SU-DHL-6 (cell line): Measurements from ENCODE around the gene SCUBE1.
A peak's percentile ranks its signal among the peaks of the same experiment; 100 is the strongest.

Experiments
- H2AFZ ChIP-seq: fragments of 200-600 bp; sonication (generic); 2 replicates; pipeline ENCODE4 v1.6.1; 2014; ENCODE audit warnings: low read depth, mild to moderate bottlenecking, moderate library complexity, mixed read lengths, antibody characterized with exemption, low read length; ENCODE audit not compliant: severe bottlenecking
- H3F3A ChIP-seq: fragments of 200-600 bp; shearing (Covaris generic); 2 replicates; pipeline ENCODE4 v1.6.0; 2016; ENCODE audit warnings: antibody characterized with exemption, mild to moderate bottlenecking; ENCODE audit not compliant: insufficient read depth
- H3K27ac ChIP-seq: fragments of 200-600 bp; sonication (generic); 2 replicates; pipeline ENCODE4 v1.5.1; 2016; ENCODE audit warnings: low read depth, mild to moderate bottlenecking, low read length, moderate library complexity, mixed read lengths
- H3K27me3 ChIP-seq: fragments of 200-600 bp; sonication (generic), shearing (Covaris generic); 2 replicates; pipeline ENCODE4 v1.6.0; 2014; ENCODE audit warnings: mild to moderate bottlenecking, low read length
- H3K36me3 ChIP-seq: fragments of 200-600 bp; sonication (generic); 2 replicates; pipeline ENCODE4 v1.6.1; 2014; ENCODE audit warnings: mild to moderate bottlenecking, low read length, mixed read lengths
- H3K4me2 ChIP-seq: fragments of 300-600, 200-600 bp; shearing (Covaris generic), sonication (generic); 2 replicates; pipeline ENCODE4 v1.6.0; 2014; ENCODE audit warnings: low read length, low read depth, mild to moderate bottlenecking; ENCODE audit not compliant: poor library complexity, severe bottlenecking
- H3K4me3 ChIP-seq: fragments of 200-600 bp; sonication (generic); 2 replicates; pipeline ENCODE4 v1.5.1; 2014; ENCODE audit warnings: antibody characterized with exemption, low read length, mild to moderate bottlenecking, mixed read lengths; ENCODE audit not compliant: insufficient read depth, poor library complexity, severe bottlenecking
- H3K79me2 ChIP-seq: fragments of 200-600 bp; sonication (generic); 2 replicates; pipeline ENCODE4 v1.6.1; 2014; ENCODE audit warnings: mild to moderate bottlenecking, low read length, moderate library complexity; ENCODE audit not compliant: insufficient read depth
- H3K9ac ChIP-seq: fragments of 200-600 bp; sonication (generic); 2 replicates; pipeline ENCODE4 v1.7.0; 2014; ENCODE audit warnings: mild to moderate bottlenecking, low read length
- H3K9me2 ChIP-seq: fragments of 200-600 bp; sonication (generic); replicated peaks from 2 replicates; pipeline ENCODE4 v1.6.1; 2014; ENCODE audit warnings: low read length; ENCODE audit not compliant: insufficient read depth
- H3K9me3 ChIP-seq: fragments of 200-600 bp; sonication (generic); 2 replicates; pipeline ENCODE4 v1.6.1; 2014; ENCODE audit warnings: low read length, mixed read lengths; ENCODE audit not compliant: insufficient read depth
- H4K20me1 ChIP-seq: fragments of 200-600 bp; sonication (generic); 2 replicates; pipeline ENCODE4 v1.6.1; 2014; ENCODE audit warnings: low read depth, mild to moderate bottlenecking, antibody characterized with exemption, low read length, moderate library complexity, mixed read lengths
- EZH2phosphoT487 ChIP-seq: fragments of 200-600 bp; sonication (generic), shearing (Covaris generic); conservative IDR thresholded peaks from 2 replicates; pipeline ENCODE4 v1.6.1; 2018; ENCODE audit warnings: mild to moderate bottlenecking, antibody characterized with exemption, low read length, moderate library complexity, mixed read lengths
- TF ChIP-seq, protein P1 (sequence below): fragments of 200-600 bp; sonication (generic); IDR thresholded peaks from one replicate; pipeline ENCODE4 v1.5.1; 2017; ENCODE audit warnings: antibody characterized with exemption, mild to moderate bottlenecking, low read length, moderate library complexity; ENCODE audit not compliant: insufficient read depth, poor library complexity, severe bottlenecking

SCUBE1 gene

GRCh38 chr22:43289976-43290721, 53.0 kb downstream of the SCUBE1 start:
- no peaks in the 10 kb centered on the region for H3K79me2 ChIP-seq

GRCh38 chr22:43289531-43289963, 53.6 kb downstream of the SCUBE1 start:
- peak overlapping the region; percentile 6 for H3K4me2 ChIP-seq
- H3K9me2 ChIP-seq: no peaks in the 10 kb centered on the region
- no peak overlapping the region for H3K27ac ChIP-seq
- no peaks in the 10 kb centered on the region for H3K9me3 ChIP-seq
- no peaks in the 10 kb centered on the region for H3K36me3 ChIP-seq
- H3K79me2 ChIP-seq: no peaks in the 10 kb centered on the region
- H3K27me3 ChIP-seq: no peaks in the 10 kb centered on the region
- H3K9ac ChIP-seq: no peak overlapping the region
- H3F3A ChIP-seq: no peaks in the 10 kb centered on the region
- no peak overlapping the region for H2AFZ ChIP-seq
- TF ChIP-seq, protein P1, sequence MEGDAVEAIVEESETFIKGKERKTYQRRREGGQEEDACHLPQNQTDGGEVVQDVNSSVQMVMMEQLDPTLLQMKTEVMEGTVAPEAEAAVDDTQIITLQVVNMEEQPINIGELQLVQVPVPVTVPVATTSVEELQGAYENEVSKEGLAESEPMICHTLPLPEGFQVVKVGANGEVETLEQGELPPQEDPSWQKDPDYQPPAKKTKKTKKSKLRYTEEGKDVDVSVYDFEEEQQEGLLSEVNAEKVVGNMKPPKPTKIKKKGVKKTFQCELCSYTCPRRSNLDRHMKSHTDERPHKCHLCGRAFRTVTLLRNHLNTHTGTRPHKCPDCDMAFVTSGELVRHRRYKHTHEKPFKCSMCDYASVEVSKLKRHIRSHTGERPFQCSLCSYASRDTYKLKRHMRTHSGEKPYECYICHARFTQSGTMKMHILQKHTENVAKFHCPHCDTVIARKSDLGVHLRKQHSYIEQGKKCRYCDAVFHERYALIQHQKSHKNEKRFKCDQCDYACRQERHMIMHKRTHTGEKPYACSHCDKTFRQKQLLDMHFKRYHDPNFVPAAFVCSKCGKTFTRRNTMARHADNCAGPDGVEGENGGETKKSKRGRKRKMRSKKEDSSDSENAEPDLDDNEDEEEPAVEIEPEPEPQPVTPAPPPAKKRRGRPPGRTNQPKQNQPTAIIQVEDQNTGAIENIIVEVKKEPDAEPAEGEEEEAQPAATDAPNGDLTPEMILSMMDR: no peak
- no peak for TF ChIP-seq EZH2phosphoT487
- H4K20me1 ChIP-seq: no peaks in the 10 kb centered on the region
- H3K4me3 ChIP-seq: no peak overlapping the region

More at GRCh38 chr22:43289976-43290721, 53.0 kb downstream of the SCUBE1 start:
- no peak overlapping the region for H3K9ac ChIP-seq
- H3K9me2 ChIP-seq: no peaks in the 10 kb centered on the region
- no peak overlapping the region for H3K4me3 ChIP-seq
- no peaks in the 10 kb centered on the region for H3K27me3 ChIP-seq
- H3K4me2 ChIP-seq: no peak overlapping the region
- H2AFZ ChIP-seq: no peak overlapping the region
- TF ChIP-seq, protein P1: no peak
- no peak for TF ChIP-seq EZH2phosphoT487
- no peaks in the 10 kb centered on the region for H3F3A ChIP-seq
- H4K20me1 ChIP-seq: no peaks in the 10 kb centered on the region
- H3K9me3 ChIP-seq: no peaks in the 10 kb centered on the region
- no peaks in the 10 kb centered on the region for H3K36me3 ChIP-seq
- no peak overlapping the region for H3K27ac ChIP-seq

- H2AFZ ChIP-seq: no peak overlapping the region
- no peaks in the 10 kb centered on the region for H3K36me3 ChIP-seq
- H3K27ac ChIP-seq: no peak overlapping the region
- no peaks in the 10 kb centered on the region for H3K9me3 ChIP-seq
- no peak for TF ChIP-seq EZH2phosphoT487
- TF ChIP-seq, protein P1: no peak
- H3F3A ChIP-seq: no peaks in the 10 kb centered on the region
- H4K20me1 ChIP-seq: no peaks in the 10 kb centered on the region
- H3K9ac ChIP-seq: no peak overlapping the region
- H3K9me2 ChIP-seq: no peaks in the 10 kb centered on the region
- H3K27me3 ChIP-seq: no peaks in the 10 kb centered on the region
- no peaks in the 10 kb centered on the region for H3K79me2 ChIP-seq
- H3K4me2 ChIP-seq: peak overlapping the region; percentile 6
- H3K4me3 ChIP-seq: no peak overlapping the region
Measured at GRCh38 chr22:43288807-43289420, 54.3 kb downstream of the SCUBE1 start.
